ENCODE measurements around the gene COMT.

The COMT gene

GRCh38 chr22:19943082-19944026 lies 1.8 kb downstream of the COMT start:
- H3K4me3 ChIP-seq (ENCODE audit: low read length), result peak overlapping the region; percentile 88
- no peak for TF ChIP-seq ZNF274 (IDR thresholded peaks at IDR 0.05; ENCODE audit: low read depth, low read length)

- no peak overlapping the region for H3K4me3 ChIP-seq (ENCODE audit: low read length)
- no peak for TF ChIP-seq ZNF274 (IDR thresholded peaks at IDR 0.05; ENCODE audit: low read depth, low read length)
Measured at GRCh38 chr22:19948057-19948760, 6.6 kb downstream of the COMT start.

GRCh38 chr22:19951346-19951745 lies 9.8 kb downstream of the COMT start:
- H3K4me3 ChIP-seq (ENCODE audit: low read length), result no peak overlapping the region
- no peak for TF ChIP-seq ZNF274 (IDR thresholded peaks at IDR 0.05; ENCODE audit: low read depth, low read length)

GRCh38 chr22:19955241-19956128 lies 13.9 kb downstream of the COMT start:
- H3K4me3 ChIP-seq (ENCODE audit: low read length), result no peak overlapping the region
- no peak for TF ChIP-seq ZNF274 (IDR thresholded peaks at IDR 0.05; ENCODE audit: low read depth, low read length)

- no peak for TF ChIP-seq ZNF274 (IDR thresholded peaks at IDR 0.05; ENCODE audit: low read depth, low read length)
- H3K4me3 ChIP-seq (ENCODE audit: low read length), result no peak overlapping the region
Measured at GRCh38 chr22:19957445-19957844, 15.9 kb downstream of the COMT start.

- H3K4me3 ChIP-seq (ENCODE audit: low read length), result no peak overlapping the region
- no peak for TF ChIP-seq ZNF274 (IDR thresholded peaks at IDR 0.05; ENCODE audit: low read depth, low read length)
Measured at GRCh38 chr22:19958083-19959042, 16.8 kb downstream of the COMT start.

- TF ChIP-seq ZNF274 (IDR thresholded peaks at IDR 0.05; ENCODE audit: low read depth, low read length), result no peak
- H3K4me3 ChIP-seq (ENCODE audit: low read length), result no peak overlapping the region
Measured at GRCh38 chr22:19959043-19959586, 17.5 kb downstream of the COMT start.

- H3K4me3 ChIP-seq (ENCODE audit: low read length), result no peak overlapping the region
- no peak for TF ChIP-seq ZNF274 (IDR thresholded peaks at IDR 0.05; ENCODE audit: low read depth, low read length)
Measured at GRCh38 chr22:19959587-19960490, 18.3 kb downstream of the COMT start.

- H3K4me3 ChIP-seq (ENCODE audit: low read length), result no peak overlapping the region
- TF ChIP-seq ZNF274 (IDR thresholded peaks at IDR 0.05; ENCODE audit: low read depth, low read length), result no peak
Measured at GRCh38 chr22:19960491-19961200, 19.1 kb downstream of the COMT start.

GRCh38 chr22:19961201-19961580 lies 19.6 kb downstream of the COMT start:
- H3K4me3 ChIP-seq (ENCODE audit: low read length), result no peak overlapping the region
- TF ChIP-seq ZNF274 (IDR thresholded peaks at IDR 0.05; ENCODE audit: low read depth, low read length), result no peak

GRCh38 chr22:19961868-19962245 lies 20.3 kb downstream of the COMT start:
- no peak overlapping the region for H3K4me3 ChIP-seq (ENCODE audit: low read length)
- TF ChIP-seq ZNF274 (IDR thresholded peaks at IDR 0.05; ENCODE audit: low read depth, low read length), result no peak
